WTC11 (cell line): Measurements from ENCODE around the gene CADM2.

ENCODE experiments used
- FOXK1 ChIP-seq: sonication (generic); formaldehyde crosslinking; IDR thresholded peaks from 2 replicates; pipeline ENCODE4 v1.8.0; 2022; ENCODE audit warnings: mild to moderate bottlenecking, moderate library complexity, missing genetic modification reagents
- TF ChIP-seq, protein P1 (sequence below): fragments of 200-600 bp; IDR thresholded peaks from 2 replicates; pipeline ENCODE4 v1.8.0; 2022; ENCODE audit warnings: antibody characterized with exemption
- TF ChIP-seq, protein P2 (sequence below): sonication (generic); formaldehyde crosslinking; IDR thresholded peaks from 2 replicates; pipeline ENCODE4 v1.8.1; 2022; ENCODE audit warnings: mild to moderate bottlenecking, moderate library complexity, missing genetic modification reagents

DNA sequence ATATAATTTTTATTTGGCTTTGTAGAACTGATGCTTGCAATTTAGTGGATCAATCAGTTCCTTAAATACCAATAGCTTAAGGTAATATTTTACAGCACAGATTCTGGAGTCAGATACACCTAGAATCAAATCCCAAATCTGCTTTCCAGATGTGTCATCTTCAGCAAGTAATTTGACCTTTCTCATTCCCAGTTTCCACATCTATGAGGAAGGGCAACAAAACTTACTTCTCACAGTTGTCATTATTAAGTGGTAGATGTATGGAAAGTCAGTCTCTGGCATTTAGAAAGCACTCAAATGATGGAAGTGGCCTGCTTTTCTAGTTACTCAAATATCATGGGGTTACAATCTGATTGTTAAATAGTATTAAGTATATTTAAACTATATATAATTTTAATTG is 767.0 kb downstream of the CADM2 start:
- TF ChIP-seq, protein P1, sequence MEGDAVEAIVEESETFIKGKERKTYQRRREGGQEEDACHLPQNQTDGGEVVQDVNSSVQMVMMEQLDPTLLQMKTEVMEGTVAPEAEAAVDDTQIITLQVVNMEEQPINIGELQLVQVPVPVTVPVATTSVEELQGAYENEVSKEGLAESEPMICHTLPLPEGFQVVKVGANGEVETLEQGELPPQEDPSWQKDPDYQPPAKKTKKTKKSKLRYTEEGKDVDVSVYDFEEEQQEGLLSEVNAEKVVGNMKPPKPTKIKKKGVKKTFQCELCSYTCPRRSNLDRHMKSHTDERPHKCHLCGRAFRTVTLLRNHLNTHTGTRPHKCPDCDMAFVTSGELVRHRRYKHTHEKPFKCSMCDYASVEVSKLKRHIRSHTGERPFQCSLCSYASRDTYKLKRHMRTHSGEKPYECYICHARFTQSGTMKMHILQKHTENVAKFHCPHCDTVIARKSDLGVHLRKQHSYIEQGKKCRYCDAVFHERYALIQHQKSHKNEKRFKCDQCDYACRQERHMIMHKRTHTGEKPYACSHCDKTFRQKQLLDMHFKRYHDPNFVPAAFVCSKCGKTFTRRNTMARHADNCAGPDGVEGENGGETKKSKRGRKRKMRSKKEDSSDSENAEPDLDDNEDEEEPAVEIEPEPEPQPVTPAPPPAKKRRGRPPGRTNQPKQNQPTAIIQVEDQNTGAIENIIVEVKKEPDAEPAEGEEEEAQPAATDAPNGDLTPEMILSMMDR: no peak
- TF ChIP-seq, protein P2, sequence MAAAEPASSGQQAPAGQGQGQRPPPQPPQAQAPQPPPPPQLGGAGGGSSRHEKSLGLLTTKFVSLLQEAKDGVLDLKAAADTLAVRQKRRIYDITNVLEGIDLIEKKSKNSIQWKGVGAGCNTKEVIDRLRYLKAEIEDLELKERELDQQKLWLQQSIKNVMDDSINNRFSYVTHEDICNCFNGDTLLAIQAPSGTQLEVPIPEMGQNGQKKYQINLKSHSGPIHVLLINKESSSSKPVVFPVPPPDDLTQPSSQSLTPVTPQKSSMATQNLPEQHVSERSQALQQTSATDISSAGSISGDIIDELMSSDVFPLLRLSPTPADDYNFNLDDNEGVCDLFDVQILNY (CRISPR knock-in tag): no peak
- no peak for TF ChIP-seq FOXK1 (CRISPR knock-in tag)
